K562 (cell line): ENCODE results near the gene HSDL2. TPM values are rescaled to one million over a fixed set of nuclear protein-coding genes. Genes with fewer than 3 reads are reported as not detected.

ENCODE experiments used
- AFF4 ChIP-seq: sonication (generic); formaldehyde crosslinking; IDR thresholded peaks from 2 replicates; pipeline ENCODE4 v1.8.0; 2023; ENCODE audit warnings: mild to moderate bottlenecking, missing genetic modification reagents
- ARHGAP35 ChIP-seq: fragments of 450-650 bp; IDR thresholded peaks from 2 replicates; pipeline ENCODE4 v1.6.1; 2018; ENCODE audit not compliant: partially characterized antibody
- ATF1 ChIP-seq, 2 experiments: fragments of 450-650 bp in 1 of 2; IDR thresholded peaks; 2 replicates each; pipeline ENCODE4 v1.6.1; 2016; ENCODE audit warnings: missing compliant biosample characterization in 1 of 2, missing genetic modification characterization in 1 of 2
- CTBP1 ChIP-seq: fragments of 450-650 bp; IDR thresholded peaks from 2 replicates; pipeline ENCODE4 v1.6.1; 2016; ENCODE audit warnings: borderline replicate concordance
- ESRRA ChIP-seq: fragments of 450-650 bp; IDR thresholded peaks from 2 replicates; pipeline ENCODE4 v1.6.1; 2014; ENCODE audit warnings: low read depth, mild to moderate bottlenecking, moderate library complexity, borderline replicate concordance
- FOXK2 ChIP-seq, 2 experiments: fragments of 450-650 bp; IDR thresholded peaks in 1 of 2; conservative IDR thresholded peaks in 1 of 2; 2 replicates each; pipeline ENCODE4 v1.6.1; 2016; ENCODE audit warnings: low read depth in 2 of 2, mild to moderate bottlenecking in 1 of 2
- HDAC1 ChIP-seq, 2 experiments: fragments of 450-650 bp; IDR thresholded peaks; 2 replicates each; pipeline ENCODE4 v1.6.1; 2016 to 2017; ENCODE audit warnings: inconsistent platforms in 1 of 2, mild to moderate bottlenecking in 1 of 2, moderate library complexity in 1 of 2
- HNRNPUL1 ChIP-seq: fragments of 200-400 bp; formaldehyde crosslinking; IDR thresholded peaks from 2 replicates; pipeline ENCODE4 v1.6.1; 2017; ENCODE audit warnings: low read length
- KDM2B ChIP-seq: fragments of 250-450 bp; sonication (Bioruptor Pico); IDR thresholded peaks from 2 replicates; pipeline ENCODE4 v1.8.0; 2021; ENCODE audit warnings: mild to moderate bottlenecking, moderate library complexity
- KLF1 ChIP-seq: fragments of 450-650 bp; IDR thresholded peaks from 2 replicates; pipeline ENCODE4 v1.6.1; 2016; ENCODE audit warnings: missing genetic modification characterization, missing compliant biosample characterization
- MCM2 ChIP-seq: fragments of 450-650 bp; IDR thresholded peaks from 2 replicates; pipeline ENCODE4 v1.6.1; 2017; ENCODE audit warnings: low read depth, mild to moderate bottlenecking
- NCOA6 ChIP-seq: fragments of 450-650 bp; IDR thresholded peaks from 2 replicates; pipeline ENCODE4 v1.6.1; 2017; ENCODE audit warnings: mild to moderate bottlenecking
- NR1H2 ChIP-seq: sonication (generic); formaldehyde crosslinking; IDR thresholded peaks from 2 replicates; pipeline ENCODE4 v1.4.0; 2020; ENCODE audit warnings: mild to moderate bottlenecking, missing genetic modification reagents
- NRF1 ChIP-seq, 2 experiments: fragments of 450-650 bp; IDR thresholded peaks in 1 of 2; conservative IDR thresholded peaks in 1 of 2; 2 replicates each; pipeline ENCODE4 v1.6.1; 2014; ENCODE audit warnings: mild to moderate bottlenecking in 2 of 2
- PHB2 ChIP-seq: fragments of 450-650 bp; IDR thresholded peaks from 2 replicates; pipeline ENCODE4 v1.6.1; 2017; ENCODE audit warnings: low read depth
- PRMT5 ChIP-seq: sonication (generic); formaldehyde crosslinking; IDR thresholded peaks from 2 replicates; pipeline ENCODE4 v1.5.0; 2020; ENCODE audit warnings: missing genetic modification reagents
- SMAD1 ChIP-seq: fragments of 150-350 bp; IDR thresholded peaks from 2 replicates; pipeline ENCODE4 v1.6.1; 2014; ENCODE audit warnings: low read length, low read depth; ENCODE audit not compliant: partially characterized antibody
- USF1 ChIP-seq: sonication (generic); formaldehyde crosslinking; IDR thresholded peaks from 2 replicates; pipeline ENCODE4 v1.9.0; 2022; ENCODE audit warnings: mild to moderate bottlenecking, missing genetic modification reagents
- ZNF143 ChIP-seq: sonication (generic); formaldehyde crosslinking; IDR thresholded peaks from 2 replicates; pipeline ENCODE4 v1.9.0; 2022; ENCODE audit warnings: mild to moderate bottlenecking, missing genetic modification reagents
- ZNF146 ChIP-seq: IDR thresholded peaks from one replicate; pipeline ENCODE4 v1.6.1; 2018; ENCODE audit warnings: missing compliant biosample characterization; ENCODE audit not compliant: unreplicated experiment
- ZNF740 ChIP-seq, 3 experiments: fragments of 200-800 bp in 1 of 3; sonication (Bioruptor generic) in 1 of 3; sonication (generic) in 1 of 3; formaldehyde crosslinking in 1 of 3; IDR thresholded peaks; 2 replicates each; pipeline versions ENCODE4 v1.6.1 to v1.8.0; 2016 to 2022; ENCODE audit warnings: mild to moderate bottlenecking in 2 of 3, missing compliant biosample characterization in 2 of 3, missing genetic modification characterization in 2 of 3, missing genetic modification reagents in 1 of 3
- polyA plus RNA-seq, 8 experiments: library from polyadenylated mRNA; depleted of rRNA in 4 of 8; stranded (reverse) in 5 of 8; unstranded in 3 of 8; fragments of >200 nt; fragmentation: Nextera tagmentation in 2 of 8; fragmentation: Illumina TruSeq in 1 of 8; extraction: Ambion mirVana in 2 of 8; extraction: Trizol in 1 of 8; gene quantifications; 2 replicates each; pipeline versions ENCODE4 v1.2.1 to v1.2.3, GENCODE V29; 2011 to 2014; ENCODE audit warnings: inconsistent platforms in 1 of 8, missing spikeins in 1 of 8
- total RNA-seq, 7 experiments: library from RNA; depleted of rRNA in 6 of 7; stranded (reverse); fragments of >200 nt in 6 of 7; fragmentation: Illumina TruSeq in 2 of 7; extraction: Trizol in 2 of 7; gene quantifications; 2 replicates each; pipeline versions ENCODE4 v1.2.1 to v1.2.3, GENCODE V29; 2011 to 2021; ENCODE audit warnings: low replicate concordance in 1 of 7
- TF ChIP-seq, protein P1 (sequence below): sonication (generic); formaldehyde crosslinking; IDR thresholded peaks from 2 replicates; pipeline ENCODE4 v1.4.0; 2020; ENCODE audit warnings: mild to moderate bottlenecking, missing genetic modification reagents

The HSDL2 gene
- total and polyA plus RNA-seq, 9 of the 15 experiments (the other 6 are each of a cell fraction or from before 2014, with no cell fraction given), result 22.8 to 74.1 (median 35.6) TPM

- TF ChIP-seq, protein P1, sequence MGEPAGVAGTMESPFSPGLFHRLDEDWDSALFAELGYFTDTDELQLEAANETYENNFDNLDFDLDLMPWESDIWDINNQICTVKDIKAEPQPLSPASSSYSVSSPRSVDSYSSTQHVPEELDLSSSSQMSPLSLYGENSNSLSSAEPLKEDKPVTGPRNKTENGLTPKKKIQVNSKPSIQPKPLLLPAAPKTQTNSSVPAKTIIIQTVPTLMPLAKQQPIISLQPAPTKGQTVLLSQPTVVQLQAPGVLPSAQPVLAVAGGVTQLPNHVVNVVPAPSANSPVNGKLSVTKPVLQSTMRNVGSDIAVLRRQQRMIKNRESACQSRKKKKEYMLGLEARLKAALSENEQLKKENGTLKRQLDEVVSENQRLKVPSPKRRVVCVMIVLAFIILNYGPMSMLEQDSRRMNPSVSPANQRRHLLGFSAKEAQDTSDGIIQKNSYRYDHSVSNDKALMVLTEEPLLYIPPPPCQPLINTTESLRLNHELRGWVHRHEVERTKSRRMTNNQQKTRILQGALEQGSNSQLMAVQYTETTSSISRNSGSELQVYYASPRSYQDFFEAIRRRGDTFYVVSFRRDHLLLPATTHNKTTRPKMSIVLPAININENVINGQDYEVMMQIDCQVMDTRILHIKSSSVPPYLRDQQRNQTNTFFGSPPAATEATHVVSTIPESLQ (CRISPR knock-in tag), result no peak
- TF ChIP-seq ESRRA, result peak; percentile 53; the same call in 1 of the 2 replicates
- TF ChIP-seq NCOA6, result no peak
- TF ChIP-seq HDAC1 (IDR thresholded peaks at IDR 0.05), result no peak
- no peak for TF ChIP-seq FOXK2 (conservative IDR thresholded peaks at IDR 0.05 in 1 of 2, IDR thresholded peaks at IDR 0.05 in 1 of 2; ENCODE audit: low read depth in 2 of 2)
- no peak for TF ChIP-seq USF1 (CRISPR knock-in tag)
- TF ChIP-seq NRF1 (conservative IDR thresholded peaks at IDR 0.05 in 1 of 2, IDR thresholded peaks at IDR 0.05 in 1 of 2), result no peak
- no peak for TF ChIP-seq KDM2B (CRISPR knock-in tag)
- TF ChIP-seq PHB2, result no peak
- no peak for TF ChIP-seq KLF1 (tag)
- no peak for TF ChIP-seq PRMT5
- TF ChIP-seq ARHGAP35, result no peak
- 0 out of 2 replicates have a peak, but pooled peaks have one; percentile 50 for TF ChIP-seq AFF4 (CRISPR knock-in tag)
- no peak for TF ChIP-seq ZNF146
- TF ChIP-seq ZNF740 (CRISPR knock-in tag; IDR thresholded peaks at IDR 0.05), result no peak
- TF ChIP-seq ZNF740 (tag; IDR thresholded peaks at IDR 0.05), result no peak
- TF ChIP-seq ZNF143, result no peak
- TF ChIP-seq MCM2, result no peak
- no peak for TF ChIP-seq HNRNPUL1
- TF ChIP-seq CTBP1, result 0 out of 2 replicates have a peak, but pooled peaks have one; percentile 7
- TF ChIP-seq SMAD1, result no peak
- no peak for TF ChIP-seq NR1H2 (CRISPR knock-in tag)
- no peak for TF ChIP-seq ATF1 (CRISPR knock-in tag; IDR thresholded peaks at IDR 0.05)
- no peak for TF ChIP-seq ATF1 (tag; IDR thresholded peaks at IDR 0.05)
Observed at GRCh38 chr9:112377684-112378327, 2.1 kb upstream of the HSDL2 start (continued).
